Erythroblast (primary cell): Measurements from ENCODE around the gene PYDC2.

Source experiments
- GATA1 ChIP-seq: IDR thresholded peaks from 2 replicates; pipeline ENCODE4 v1.6.1; 2011; ENCODE audit warnings: low read depth, mild to moderate bottlenecking, control low read depth, low read length, moderate library complexity
- POLR2A ChIP-seq: IDR thresholded peaks from 2 replicates; pipeline ENCODE4 v1.6.1; 2011; ENCODE audit warnings: mild to moderate bottlenecking, low read length

DNA sequence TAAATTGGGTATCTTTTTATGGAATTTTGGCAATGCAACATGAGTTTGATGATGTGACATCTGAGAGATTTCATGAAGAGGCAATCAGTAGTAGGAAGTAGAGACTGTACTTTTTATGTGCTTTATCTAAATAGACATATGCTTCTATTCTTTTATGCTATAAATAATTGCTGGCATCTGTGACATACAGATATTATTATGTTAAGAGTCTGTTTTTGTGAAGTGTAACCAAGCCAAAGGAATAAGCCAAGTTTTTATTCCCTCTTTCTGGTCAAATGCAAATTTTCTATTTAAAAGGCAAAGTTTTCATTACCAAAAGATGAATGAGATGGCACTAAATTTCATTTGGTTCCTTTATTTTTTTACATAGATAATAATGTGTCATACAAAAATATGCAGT is 32.4 kb downstream of the PYDC2 start:
- TF ChIP-seq POLR2A = no peak
- no peak for TF ChIP-seq GATA1
